Activated T-cell treated with anti-CD3 and anti-CD28 coated beads for 4 hours (primary cell): ENCODE measurements around the gene MT1F.
"Not testable (repeated sequence)": the region's sequence is repeated elsewhere in the genome, so short reads cannot be mapped to it uniquely, and the experiment has no call there.

Experiments
- DNase-seq: peaks from one replicate; pipeline ENCODE4 v3.0.0-alpha.2; 2020

Gene MT1F

DNA sequence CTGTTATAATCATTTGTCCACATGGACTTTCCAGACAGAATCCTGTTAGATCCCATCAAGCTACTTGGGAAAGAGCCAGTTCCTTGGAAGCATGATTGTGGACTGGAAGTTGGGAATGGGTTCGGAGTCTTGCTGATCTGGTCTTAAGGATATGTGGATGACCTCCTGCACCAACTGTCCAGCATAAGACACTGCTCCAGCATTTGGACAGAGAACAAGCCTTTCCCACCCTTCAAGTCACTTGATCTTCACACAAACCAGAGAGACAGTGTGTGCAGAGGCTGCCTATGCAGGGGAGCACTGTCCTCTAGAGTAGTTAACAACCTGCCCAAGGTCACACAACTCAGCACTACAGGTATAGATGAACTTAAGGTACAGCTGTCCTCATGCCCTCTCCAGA, 11.9 kb upstream of the MT1F start:
- DNase-seq = no peak

DNA sequence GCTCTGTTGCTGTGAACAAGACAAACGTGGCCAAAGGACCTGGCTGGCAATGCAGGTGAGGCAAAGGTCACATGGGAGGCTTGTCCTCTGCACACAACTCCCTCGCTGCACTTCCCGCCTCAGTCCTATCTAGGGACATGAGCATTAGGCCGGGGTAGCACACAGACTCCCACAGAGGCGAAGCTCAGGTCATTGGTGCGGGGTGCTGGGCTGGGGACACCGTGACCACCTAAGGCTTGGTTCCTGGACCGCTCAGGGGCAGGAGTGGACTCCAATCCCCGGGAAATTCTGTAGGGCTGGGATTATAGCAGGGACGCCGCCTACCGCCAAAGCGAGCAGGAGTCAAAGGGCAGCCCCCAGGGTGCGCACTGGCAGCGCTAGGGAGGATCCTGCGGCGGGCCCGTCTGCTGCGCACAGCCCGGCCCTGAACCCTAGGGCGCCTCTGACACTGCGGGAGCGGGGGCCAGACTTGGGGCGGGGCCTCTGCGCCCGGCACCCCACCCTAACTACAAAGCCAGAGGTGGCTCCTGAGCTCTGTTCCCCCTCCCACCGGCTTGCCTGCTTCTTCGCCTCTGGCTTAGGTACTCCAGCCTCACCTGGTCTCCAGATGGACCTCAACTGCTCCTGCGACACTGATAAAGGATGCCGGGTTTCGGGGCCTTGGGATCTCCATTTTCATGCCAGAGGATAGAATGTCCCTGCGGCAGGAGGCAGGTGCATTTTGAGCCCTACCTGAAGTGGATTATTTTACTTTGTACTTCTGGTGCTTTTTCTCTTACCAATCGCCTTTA, 9.9 kb upstream of the MT1F start:
- DNase-seq = no peak

DNA sequence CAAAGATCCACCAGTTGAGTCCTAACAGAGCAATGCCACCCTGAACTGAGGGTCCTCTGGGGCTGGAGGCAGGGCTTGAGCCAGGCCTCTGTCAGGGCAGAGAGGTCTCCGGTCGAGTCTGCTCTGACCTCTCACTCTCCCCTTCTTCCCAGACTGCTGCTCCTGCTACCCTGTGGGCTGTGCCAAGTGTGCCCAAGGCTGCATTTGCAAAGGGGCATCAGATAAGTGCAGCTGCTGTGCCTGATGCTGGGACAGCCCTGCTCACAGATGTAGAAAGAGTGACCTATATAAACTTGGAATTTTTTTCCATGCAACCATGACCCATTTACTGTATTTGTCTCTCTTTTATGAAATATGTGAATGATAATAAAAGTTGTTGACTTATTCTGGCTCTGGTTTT, 8.5 kb upstream of the MT1F start:
- no peak for DNase-seq

DNA sequence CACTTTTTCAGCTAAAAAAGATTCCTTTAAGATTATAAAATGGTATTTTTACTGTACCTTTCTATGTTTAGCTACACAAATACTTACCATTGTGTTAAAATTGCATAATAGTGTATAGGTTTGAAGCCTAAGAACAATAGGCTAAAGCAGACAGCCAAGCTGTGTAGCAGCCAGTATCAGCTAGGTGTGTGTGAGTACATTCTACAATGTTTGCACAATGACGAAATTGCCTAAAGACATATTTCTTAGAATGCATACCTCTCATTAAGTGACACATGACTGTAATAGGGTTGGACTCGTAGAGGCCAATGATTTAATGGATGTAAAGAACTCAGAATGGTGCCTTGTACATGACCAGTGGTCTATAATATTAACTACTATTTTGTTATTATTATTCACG, 7.9 kb upstream of the MT1F start:
- no peak for DNase-seq

DNA sequence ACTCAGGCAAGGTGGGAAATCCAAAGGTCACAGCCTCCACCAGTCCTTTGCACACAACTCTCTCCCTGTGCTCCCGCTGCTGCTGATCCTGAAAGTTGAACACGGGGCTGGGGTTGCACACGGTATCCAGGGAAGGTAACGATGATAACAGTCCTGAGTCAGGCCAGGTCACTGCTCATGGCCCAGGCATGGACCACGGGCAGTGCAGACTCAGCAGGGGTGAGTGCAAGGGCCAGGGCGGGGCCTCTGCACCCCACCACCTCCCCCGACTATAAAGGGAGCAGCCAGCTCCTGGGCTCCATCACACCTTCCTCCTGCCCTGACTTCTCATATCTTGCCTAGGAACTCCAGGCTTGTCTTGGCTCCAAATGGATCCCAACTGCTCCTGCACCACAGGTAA, 6.2 kb upstream of the MT1F start, which contains the start of gene MT1B:
Gene MT1B, plus strand, starts transcription at position 301 of the 400 bp plus-strand sequence. Its CDS starts 68 bp downstream, at position 369.
- no peak for DNase-seq

DNA sequence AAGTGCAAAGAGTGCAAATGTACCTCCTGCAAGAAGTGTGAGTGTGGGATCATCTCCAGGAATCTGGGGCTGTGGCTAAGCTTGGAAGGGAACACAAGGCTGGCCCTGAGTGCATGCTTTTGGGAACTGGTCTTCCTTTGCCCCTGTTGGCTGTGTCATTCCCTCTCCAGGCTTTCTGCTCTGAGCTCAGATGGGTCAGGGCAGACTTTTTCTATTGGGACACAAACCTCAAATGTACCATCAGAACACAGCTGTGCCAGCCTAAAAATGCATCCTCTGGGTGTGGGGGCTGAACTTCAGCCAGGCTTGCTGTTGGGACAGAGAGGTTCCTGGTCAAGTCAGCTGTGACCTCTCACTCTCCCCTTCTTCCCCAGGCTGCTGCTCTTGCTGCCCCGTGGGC, 5.2 kb upstream of the MT1F start:
- no peak for DNase-seq

DNA sequence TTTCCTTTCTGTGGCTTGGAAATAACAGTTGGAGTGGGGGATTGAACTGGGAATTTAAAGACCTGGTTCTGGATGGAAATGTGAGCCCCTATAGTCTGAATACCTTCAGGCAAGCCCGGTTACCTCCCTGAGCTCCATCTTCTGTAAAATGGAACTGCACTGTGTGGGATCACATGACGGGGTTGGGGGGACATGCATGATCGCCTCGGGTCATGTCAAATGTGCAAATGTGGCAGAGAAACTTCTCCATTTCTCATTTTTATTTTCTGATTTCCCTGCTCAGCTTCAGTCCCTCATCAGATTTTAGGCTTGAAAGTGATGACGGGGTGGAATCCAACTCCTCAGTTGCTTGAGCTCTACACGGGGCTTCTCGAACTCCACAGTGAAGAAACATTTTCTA, 4.5 kb upstream of the MT1F start:
- no peak for DNase-seq

DNA sequence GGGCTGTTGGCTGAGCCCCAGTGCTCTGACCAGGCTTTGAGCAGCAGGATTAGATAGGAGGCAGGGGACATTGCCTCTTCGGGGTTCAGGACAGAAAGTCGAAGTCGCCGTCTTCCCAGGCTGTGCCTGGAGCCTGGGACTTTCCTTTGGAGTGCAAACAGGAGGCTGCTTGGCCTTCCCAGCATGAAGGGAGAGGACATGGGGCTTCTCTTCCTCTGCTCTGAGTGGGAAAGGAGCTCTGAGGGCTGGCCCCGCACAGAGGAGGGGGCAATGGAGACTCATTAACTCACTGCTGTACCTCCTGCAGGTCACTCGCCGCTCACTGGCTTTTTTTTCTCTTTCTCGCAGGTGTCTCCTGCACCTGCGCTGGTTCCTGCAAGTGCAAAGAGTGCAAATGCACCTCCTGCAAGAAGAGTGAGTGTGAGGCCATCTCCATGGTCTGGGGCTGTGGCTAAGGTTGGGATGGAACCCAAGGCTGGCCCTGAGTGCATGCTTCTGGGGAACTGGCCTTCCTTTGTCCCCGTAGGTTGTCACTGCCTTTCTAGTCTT, 642 bp downstream of the MT1F start:
- DNase-seq = no peak

DNA sequence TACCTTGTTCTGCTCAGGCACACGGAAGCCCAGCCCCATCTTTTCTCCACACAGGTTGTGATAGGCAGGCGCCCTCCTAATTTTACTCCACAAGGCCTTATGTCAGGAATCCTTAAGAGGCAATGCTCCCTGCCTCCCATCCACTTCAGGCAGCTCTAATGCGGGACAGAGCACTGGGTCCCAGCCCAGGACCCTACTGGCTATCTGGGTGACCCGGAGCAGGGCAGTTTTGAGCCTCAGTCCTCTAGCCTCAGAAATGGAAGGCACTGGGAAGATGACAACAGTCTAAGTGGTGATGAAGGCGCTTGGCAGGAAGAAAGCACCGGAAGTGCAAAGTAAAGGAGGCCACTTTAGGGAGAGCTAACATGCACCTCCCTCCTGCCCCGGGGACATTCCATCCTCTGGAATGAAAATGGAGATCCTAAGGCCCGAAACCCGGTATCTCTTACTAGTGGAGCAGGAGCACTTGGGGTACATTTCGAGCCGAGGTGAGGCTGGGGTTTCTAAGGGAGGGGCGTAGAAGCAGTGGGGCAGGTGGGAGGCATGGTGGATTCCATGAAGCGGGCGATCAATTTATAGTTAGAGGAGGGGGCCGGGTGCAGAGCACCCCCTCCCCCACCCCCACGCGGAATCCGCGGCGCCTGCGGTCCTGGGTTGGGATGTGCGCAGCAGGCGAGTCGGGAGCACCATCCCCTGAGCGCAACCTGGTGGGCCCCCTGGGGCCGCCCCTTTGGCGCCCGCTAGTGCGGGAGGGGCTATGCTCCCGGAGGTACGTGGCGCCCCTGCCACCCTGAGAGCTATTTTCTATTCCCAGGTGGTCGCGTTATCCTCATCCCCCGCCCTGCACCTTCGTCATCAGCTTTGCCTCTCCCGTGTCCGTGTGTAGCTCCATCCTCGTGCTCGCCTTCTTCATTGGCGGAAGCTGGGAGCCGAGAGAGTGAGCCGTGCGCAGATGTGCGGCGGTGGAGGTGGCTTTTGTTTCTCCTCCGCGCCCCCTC, 4.9 kb downstream of the MT1F start:
- DNase-seq = no peak

DNA sequence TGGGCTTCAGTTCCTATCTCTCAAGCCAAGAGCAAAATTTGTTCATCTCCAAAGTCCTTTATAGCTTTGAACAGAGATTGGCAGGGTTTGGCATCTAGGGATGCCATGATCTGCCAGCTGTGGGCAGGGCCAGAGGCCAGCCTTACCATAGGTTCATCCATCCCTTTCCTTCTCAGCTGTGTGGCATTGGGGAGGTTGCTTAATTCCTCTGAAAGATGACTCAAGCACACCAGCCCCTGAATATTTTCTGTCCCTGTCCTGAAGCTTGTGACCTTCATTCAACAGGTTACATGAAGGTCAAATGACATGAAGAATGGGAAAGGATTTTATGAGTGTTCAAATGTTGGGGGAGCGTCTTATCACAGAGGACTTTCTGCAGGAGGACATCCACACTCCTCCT, 6.7 kb downstream of the MT1F start:
- DNase-seq = no peak

DNA sequence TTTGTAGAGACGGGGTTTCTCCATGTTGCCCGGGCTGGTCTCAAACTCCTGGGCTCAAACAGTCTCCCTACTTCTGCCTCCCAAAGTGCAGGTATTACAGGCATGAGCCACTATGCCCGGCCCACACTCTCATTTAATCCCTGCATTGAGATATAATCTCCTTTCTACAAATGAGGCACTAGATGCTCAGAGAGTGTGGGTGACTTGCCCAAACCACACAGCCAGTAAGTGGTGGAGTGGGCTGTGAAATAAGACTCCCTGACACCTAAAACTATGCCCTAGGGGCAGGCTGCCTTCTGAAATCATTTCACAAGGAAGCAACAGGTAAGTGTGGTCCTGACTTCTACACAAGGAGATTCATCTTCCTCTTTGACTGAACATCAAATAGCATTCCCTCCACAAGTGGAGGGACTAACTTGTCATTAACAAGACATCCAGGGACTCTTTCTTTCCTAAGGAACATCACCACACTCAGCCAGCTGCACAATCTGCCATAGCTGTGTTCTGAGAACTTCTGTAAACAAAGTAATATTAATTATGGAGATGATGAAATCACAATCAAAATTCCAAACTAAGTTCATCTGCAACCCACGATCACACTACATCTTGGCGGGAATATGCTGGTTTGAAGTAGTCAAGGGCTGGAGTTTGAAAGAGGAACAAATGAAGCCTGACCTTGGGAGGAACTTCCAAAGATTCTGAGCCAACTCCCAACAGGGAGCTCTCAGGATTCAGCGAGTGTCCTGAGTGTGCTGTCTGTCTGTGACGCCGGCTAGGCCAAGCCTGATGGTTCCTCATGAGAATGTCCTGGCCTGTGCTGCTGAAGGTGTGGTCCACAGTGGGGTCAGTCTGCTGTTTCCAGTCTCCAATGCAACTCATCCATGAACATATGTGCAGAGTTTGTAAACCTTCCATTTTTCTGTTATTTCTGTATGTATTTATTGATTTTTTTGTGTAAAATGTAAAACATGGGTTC, 7.8 kb downstream of the MT1F start:
- not testable (repeated sequence) for DNase-seq

DNA sequence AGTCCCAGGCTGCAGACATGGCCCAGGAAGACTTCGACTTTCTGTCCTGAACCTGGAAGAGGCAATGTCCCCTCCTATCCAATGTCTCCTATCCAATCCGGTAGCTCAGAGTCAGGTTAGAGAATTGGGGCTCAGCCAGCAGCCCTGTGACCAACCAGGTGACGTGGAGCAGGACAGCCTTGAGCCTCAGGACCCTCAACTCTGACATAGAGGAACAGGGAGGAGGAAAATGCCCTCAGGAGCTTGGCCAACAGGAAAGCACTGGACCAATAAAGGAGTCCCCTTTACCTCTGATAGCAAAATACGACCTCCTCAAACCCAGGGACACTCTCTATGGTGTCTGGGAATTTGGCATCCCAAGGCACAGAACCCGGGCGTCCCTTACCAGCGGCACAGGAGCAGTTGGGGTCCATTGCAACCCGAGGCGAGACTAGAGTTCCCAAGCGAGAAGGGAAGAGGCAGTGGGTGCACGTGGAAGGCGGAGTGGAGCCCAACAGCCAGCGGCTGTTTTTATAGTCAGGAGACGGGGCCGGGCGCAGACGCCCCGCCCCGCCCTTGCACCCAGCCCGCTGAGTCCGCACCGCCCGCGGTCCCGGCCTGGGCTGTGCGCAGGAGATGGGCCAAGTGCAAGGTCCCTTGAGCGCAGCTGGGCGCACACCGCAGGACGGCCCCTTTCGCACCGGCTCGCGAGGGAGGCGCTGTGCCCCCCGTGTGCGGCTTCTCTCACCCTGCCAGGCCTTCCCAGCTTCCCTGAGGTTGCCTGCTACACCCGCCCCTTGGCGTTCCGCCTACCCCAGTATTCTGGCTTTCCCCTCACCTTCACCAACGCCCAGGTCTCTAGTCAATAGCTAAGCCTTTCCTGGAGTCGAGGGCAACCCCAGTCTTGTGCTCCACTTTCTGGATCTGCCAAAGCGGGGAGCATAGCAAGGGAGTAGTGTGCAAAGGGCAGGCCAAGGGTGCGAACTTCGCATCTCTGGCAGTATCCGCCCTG, 10.1 kb downstream of the MT1F start, which contains the start of gene MT1G:
Gene MT1G, minus strand, starts transcription at position 485 of the 991 bp plus-strand sequence. Its CDS starts 72 bp downstream, at position 413.
- DNase-seq = no peak

DNA sequence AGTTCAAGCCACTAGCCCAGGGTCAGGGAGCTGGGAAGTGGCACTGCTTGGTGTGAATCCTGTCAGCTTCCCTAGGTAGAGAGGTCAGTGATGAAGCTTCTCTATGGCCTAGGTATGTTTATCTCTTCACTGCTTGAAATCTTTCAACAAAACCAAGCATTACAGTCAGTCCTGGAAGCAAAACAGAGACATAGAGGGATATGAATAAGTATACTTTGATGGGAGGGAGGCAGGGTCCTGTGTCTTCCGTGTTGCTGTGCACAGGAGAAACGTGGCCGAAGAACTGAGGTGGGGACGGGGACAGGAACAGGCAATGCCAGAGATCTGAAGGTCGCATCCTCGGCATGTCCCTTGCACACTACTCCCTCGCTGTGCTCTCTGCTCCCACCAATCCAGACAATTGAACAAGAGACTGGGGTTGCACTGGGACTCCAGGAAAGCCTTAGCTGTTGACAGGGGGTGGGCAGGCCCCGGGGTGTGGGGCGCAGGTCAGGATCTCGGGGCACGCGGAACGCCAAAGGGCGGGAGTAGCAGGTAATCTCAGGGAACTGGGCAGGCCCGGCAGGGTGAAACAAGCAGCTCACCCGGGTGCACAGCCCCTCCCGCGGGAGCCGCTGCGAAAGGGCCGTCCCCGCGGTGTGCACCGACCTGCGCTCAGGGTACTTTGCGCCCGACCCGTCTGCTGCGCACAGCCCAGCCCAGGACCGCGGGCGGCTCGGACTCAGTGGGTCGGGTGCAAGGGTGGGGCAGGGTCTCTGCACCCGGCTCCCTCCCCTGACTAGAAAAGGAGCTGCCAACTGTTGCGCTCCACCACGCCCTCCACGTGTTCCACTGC, 11.5 kb downstream of the MT1F start, which contains the start of gene MT1H:
Gene MT1H, plus strand, starts transcription at position 810 of the 835 bp plus-strand sequence. CDS start 71 bp downstream, outside the sequence.
- DNase-seq = no peak

DNA sequence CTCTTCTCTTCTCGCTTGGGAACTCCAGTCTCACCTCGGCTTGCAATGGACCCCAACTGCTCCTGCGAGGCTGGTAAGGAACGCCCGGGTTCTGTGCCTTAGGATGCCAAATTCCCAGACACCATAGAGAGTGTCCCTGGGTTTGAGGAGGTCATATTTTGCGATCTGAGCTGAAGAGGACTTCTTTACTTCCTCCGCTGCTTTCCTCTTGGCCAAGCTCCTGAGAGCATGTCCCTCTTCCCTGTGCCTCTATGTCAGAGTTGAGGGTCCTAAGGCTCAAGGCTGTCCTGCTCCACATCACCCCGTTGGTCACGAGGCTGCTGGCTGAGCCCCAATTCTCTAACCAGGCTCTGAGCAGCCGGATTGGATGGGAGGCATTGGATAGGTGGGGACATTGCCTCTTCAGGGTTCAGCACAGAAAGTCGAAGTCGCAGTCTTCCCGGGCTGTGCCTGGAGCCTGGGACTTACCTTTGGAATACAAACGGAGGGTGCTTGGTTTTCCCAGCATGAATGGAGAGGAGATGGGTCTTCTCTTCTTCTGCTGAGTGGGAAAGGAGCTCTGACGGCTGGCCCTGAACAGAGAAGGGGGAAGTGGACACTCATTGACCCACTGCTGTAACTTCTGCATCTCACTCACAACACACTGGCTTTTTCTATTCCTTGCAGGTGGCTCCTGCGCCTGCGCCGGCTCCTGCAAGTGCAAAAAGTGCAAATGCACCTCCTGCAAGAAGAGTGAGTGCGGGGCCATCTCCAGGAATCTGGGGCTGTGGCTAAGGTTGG, 12.3 kb downstream of the MT1F start:
- no peak for DNase-seq

DNA sequence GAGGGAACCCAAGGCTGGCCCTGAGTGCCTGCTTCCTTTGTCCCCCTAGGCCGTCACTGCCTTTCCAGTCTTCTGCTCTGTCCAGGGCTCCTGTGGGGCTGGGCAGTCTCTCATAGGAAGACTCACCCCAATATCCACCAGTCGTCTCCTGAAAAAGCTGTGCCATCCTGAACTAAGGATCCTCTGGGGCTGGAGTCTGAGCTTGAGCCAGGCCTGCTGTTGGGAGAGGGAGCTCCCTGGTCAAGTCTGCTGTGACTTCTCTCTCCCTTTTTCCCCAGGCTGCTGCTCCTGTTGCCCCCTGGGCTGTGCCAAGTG, 12.8 kb downstream of the MT1F start:
- no peak for DNase-seq

DNA sequence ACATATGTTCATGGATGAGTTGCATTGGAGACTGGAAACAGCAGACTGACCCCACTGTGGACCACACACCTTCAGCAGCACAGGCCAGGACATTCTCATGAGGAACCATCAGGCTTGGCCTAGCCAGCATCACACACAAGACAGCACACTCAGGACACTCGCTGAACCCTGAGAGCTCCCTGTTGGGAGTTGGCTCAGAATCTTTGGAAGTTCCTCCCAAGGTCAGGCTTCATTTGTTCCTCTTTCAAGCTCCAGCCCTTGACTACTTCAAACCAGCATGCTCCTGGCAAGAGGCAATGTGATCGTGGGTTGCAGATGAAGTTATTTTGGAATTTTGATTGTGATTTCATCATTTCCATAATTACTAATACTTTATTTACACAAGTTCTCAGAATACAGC, 13.9 kb downstream of the MT1F start:
- DNase-seq = not testable (repeated sequence)

DNA sequence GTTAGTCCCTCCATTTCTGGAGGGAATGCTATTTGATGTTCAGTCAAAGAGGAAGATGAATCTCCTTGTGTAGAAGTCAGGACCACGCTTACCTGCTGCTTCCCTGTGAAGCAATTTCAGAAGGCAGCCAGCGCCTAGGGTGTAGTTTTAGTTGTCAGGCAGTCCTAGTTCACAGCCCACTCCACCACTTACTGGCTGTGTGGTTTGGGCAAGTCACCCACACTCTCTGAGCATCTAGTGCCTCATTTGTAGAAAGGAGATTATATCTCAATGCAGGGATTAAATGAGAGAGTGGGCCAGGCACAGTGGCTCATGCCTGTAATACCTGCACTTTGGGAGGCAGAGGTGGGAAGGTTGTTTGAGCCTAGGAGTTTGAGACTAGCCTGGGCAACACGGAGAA, 14.4 kb downstream of the MT1F start:
- not testable (repeated sequence) for DNase-seq

DNA sequence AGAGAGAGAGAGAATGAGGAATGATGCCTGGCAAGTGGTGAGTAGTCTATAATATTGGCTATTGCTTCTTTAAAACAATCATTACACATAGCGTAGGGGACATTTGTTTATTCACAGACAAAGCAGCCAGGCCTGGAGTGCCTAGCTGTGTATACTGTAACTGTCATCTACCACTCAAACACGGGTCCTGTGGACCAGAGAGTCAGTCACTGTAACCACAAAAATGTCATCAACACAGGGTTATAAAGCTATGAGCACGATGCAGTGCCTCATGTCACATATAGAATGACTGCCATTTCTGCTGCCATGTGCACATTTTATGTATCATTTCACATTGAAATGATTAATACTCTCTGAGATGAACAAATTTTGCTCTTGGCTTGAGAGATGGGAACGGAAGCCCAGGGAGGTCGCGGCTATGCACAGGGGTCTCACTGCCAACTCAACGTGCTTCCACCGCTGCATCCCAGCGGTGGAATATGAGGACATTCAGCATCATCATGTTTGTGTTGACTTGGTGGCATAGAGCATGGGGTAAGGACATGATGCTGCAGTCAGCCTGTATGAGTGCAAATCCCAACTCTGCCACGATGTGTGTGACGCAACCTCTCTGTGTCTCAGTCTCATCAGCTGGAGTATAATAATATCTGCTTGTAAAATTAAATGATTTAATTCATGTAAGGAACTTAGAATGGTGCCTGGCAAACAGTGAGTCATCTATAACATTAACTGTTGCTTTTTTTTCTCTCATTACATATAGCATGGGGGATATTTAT, 15.2 kb downstream of the MT1F start:
- DNase-seq = no peak
